HG02943 (cell line): ENCODE results near the gene TUBA4A.

ENCODE experiments used
- ATAC-seq: cut with Tn5 transposase; IDR thresholded peaks from one replicate; pipeline ENCODE4 v1.9.1; 2021; ENCODE audit warnings: mild to moderate bottlenecking, low read depth, moderate library complexity; ENCODE audit not compliant: unreplicated experiment

The TUBA4A gene

DNA sequence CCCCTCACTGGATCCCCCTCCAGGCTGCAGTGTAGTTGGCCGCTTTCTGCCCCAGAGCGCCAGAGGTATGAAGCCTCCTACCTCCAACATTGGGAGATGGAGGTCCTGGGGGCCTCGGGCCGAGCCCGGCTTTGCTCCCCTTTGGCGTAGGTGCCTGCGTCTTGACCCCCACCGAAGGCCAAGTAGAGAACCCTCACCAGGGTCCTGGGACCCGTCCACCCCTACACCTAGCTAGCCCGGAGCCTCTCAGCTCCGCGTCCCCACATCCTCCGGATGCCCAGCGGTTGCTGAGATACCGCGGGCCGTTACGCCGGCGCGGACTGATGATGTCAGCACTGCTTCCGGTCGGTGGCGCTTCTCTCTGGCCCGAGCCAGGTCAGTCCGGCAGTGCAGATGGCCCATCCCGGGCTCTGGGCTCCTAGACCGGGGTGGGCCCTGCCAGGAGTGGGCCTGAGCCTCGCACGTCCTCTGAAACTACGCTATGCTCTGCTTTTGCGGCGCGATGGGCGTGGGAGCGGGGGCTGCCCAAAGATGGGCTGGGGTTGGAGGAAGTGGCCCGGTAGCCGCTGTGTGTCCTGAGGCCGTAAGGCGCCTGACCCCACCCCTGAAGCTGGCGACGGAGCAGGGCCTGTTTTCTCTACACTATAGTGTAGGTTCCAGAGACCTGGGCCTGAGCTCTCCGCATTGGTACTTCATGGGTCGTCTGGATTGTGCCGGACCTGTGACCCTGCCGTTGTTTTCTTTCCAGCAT lies 8.4 kb downstream of the TUBA4A start, which contains the start of the genes GLB1L and STK16:
Gene GLB1L (minus strand): TSS at position 297 of the 751 bp plus-strand sequence. CDS start 1,871 bp downstream, outside the sequence.
Gene STK16 (plus strand): TSS at position 332 of the 751 bp plus-strand sequence. CDS start 521 bp downstream, outside the sequence.
- peak; percentile 47 for ATAC-seq

DNA sequence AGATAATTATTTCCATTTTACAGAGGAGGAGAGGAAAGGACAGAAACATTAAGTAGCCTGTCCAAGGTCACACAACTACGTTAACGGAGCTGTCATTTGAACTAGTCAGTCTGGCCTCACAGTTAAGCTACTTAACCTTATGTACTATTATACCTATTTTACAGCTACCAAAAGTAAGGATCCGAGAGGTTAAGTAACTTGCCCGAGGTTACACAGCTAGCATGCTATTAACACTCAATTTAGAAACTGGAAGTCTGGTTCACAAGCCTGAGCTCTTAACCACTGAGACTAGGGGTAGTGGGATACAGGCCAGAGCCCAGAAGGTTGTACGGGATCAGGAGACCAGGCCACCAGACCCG lies 8.9 kb downstream of the TUBA4A start:
- no peak for ATAC-seq

DNA sequence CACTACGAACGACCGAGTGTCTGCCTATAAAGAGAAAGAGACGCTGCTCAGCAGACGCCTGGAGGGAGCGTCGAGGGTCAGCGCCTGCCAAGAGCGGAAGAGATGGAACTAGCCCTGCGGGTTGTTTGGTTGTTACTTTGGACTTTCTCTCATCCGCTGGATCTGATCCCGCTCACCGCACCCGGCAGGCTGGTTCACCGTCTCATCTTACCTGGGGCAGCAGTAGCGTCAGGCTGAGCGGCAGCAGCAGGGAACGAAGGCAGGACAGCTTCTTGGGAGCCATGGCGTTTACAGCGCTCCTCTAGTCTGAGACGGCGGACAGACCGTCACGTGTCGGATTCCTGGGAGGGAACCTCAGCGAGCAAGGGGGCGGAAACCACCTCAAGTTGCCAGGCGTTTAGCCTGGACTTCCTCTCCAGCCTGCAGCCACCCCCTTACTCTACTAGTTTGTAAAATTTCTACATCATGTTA lies 10.4 kb downstream of the TUBA4A start:
- ATAC-seq = no peak

DNA sequence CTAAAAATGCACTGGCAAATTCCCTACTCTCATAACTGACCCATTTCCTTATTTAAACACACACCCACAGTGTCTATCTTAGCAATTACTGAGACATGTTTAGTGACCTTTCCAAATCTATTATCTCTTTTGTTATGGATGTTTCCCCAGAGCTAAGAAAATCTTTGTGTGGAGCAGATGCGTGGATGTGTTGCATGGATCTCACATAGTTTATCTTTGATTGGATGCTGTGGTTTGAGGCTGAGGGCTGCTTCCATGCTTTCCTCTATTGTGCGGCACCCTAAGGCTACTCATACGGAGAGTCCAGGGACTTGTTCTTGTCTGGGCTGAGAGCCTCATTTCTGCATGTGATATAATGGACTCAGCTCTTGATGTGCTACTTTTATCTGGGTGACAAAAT lies 19.4 kb downstream of the TUBA4A start:
- ATAC-seq = no peak

DNA sequence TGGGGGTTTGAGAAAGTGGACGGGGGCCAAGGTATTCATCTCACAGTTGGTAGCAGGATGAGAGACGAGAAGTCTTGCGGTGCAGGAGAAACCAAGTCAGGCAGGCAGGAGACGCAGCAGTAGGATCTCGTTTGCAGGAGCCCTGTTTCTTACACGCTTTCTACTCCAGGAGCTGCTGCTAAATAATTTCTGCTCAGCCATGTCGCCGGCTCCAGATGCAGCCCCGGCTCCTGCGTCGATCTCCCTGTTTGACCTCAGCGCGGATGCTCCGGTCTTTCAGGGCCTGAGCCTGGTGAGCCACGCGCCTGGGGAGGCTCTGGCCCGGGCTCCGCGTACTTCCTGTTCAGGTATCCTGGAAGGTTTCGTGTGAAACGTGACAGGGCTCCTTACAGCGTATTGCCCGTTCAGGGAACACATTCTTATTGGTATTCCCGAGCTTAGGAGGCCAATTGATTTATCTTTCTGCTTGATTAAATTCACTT lies 23.6 kb downstream of the TUBA4A start:
- no peak for ATAC-seq

DNA sequence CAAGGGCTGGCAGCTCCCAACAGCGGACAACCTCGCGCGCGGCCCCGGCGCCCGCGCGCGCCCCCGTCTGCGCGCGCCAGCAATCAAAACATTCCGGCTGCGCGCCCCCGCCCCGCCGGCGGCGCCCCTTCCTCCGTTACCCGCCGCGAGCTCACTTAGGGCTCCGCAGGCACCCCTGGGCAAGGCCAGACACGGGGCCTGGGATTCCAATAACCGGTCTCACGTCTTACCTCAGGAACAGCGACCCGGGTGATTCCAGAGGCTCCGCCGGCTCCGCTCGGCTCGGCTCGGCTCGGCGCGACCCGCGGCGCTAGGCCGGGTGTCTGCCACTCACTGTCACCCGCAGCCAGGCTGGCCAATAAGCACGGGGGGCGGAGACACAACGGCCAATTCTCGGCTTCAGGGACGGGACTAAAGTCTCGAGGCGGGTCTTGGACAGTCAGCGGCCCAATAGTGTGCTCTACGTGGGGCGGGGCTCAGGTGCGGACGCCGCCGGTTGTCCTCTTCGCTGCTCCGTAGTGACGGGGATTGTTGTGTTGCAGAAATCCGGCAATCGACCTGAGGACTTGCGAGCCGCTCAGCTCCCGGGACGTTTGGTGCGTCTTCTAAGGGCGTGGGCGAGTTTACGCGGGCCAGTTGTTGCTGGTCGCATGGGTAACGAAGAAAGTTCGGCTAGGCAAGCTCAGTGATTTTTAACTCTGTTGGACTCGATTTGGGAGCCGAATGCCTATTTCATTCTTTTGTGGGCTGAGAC lies 24.2 kb downstream of the TUBA4A start, which contains the start of the genes ANKZF1 and ATG9A:
Gene ANKZF1 (plus strand): TSS at position 502 of the 754 bp plus-strand sequence. CDS start 452 bp downstream, outside the sequence.
Gene ATG9A (minus strand): TSS at position 332 of the 754 bp plus-strand sequence. CDS start 1,612 bp downstream, outside the sequence.
- peak; percentile 97 for ATAC-seq

DNA sequence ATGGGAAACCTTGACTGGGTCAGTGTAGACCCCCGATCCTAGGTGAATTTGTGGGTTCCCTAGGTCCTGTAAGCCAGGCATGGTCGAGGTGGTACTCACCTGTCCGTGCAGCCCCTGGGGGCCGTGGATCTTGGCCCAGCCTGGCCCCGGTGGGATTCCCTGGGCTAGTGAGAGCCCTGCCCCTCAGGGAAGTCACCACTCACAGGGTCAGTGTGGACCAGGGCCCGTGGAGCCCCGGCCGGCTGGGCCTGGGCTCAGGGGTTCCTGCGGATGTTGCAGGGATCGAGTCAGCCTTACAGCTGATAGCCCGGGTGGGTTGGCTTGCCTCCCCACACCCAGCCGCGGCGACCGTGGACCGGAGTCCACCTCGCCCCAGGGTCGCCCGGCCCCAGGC lies 24.8 kb downstream of the TUBA4A start:
- ATAC-seq = peak; percentile 15

DNA sequence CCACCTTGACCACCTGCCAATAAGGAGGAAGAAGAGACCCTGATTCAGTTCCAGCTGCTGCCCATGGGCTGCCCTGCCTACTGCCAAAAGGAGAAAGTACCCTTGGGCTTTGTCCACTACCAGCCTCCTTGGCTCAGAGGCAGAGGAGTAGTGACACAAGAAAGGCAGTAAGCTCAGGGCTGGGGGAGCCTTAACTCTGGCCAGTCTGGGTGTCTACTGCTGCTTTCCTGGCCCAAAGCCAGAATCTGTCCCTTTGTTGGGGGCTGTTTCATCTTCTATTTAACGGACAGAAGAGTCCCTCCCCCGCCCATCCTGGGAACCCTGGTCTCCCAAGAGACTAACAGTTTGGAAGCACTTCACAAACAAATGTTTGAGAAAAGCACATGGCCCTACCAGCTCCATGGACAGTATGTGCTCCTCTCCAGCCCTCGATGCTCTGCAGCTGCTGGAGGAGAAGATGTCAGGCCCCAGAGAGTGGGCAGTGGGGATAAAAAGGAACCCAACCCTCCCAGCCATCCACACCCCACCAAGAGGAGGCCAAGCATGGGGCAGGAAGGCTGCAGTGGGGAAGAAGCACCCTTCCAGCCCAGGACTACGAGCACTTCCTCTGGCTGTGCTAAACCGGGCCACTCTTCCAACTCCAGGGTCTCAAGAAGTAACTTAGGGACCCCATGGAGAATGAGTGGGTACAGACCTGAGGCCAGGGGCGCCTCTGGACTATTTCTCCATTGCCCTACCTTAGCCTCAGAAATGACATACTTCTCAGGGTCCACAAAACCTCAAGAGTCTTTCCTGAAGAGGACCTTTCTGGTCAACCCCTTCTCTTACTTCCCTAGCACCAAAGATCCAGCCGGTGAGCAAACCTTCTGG lies 25.4 kb downstream of the TUBA4A start:
- ATAC-seq = no peak

DNA sequence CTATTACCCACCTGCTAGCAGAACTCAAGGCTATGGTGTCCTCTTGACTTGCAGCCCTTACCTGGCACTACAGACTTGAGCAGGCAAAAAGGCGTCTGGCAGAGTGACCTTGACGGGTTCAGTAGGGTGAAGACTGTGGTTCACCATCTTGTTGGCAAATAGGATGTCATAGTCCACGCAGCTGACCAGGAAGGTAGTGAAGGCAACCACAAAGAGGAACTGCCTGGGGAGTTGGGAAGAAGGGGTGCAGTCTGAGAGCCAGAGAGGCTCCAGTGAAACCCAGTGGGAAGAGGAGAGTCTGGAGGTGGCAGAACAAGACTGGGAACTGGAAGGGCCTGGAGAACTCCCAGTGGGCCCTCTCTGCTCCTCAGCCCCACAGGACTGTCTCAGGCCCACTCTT lies 28.4 kb downstream of the TUBA4A start:
- no peak for ATAC-seq

DNA sequence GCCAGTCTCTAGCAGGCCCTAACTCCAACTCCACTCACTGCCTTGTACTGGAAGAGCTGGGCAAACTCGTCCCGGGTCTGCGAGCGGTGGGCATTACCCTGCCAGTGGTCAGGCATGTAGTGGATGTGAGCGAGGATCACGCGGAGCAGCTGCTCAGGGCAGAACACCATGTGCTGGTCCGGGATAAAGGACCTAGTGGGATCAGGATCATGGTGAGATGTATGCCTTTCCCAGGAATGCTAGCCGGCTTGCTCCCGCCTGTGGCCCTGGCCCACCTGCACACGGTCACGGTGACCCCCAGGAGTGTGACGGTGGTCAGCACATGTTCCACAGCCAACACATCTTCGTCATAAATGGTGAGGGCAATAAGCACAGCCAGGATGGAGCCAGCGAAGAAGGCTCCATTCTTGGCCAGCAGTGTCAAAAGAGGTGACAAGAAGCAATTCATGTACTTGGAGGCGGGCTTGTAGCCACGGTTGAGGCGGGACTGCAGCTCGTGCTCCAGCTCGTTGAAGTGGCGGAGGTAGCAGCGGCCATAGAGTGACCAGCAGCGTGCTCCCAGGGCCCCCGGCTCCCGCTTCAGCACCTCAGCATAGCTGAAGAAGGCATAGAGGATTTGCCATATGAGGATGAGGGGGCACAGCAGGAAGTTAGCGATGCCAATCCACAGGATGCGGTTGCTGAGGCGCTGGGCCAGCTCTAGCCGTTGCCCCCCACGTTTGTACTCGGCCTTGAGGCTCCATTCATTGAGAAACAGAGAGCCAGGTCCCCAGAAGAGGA lies 29.7 kb downstream of the TUBA4A start:
- no peak for ATAC-seq

DNA sequence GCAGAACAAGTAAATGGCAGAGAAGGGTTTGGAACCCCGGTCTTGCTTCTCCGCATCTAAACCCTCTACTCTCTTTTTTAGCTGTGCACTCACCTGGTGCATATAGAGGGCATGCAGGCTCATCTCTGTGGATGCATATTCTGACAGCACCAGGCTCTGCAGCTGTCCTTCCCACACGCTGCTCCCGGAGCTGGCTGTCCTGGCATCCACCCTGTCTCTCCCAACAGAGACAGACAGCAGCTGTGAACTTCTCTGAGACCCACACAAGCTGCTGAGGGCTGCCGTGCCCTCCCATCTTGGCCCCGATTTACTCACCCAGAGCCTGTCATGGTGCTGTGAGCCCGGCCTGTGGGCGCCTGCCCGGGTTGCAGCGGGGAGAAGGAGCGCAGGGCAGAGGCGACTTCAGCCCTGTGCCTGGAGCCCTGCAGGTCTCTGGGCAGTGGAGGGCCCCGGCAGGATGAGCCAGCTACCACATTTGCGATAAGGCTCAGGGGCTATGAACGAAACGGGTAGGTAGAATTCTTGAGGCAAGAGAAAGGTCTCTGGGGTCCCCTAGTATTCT lies 31.7 kb downstream of the TUBA4A start:
- ATAC-seq = no peak

DNA sequence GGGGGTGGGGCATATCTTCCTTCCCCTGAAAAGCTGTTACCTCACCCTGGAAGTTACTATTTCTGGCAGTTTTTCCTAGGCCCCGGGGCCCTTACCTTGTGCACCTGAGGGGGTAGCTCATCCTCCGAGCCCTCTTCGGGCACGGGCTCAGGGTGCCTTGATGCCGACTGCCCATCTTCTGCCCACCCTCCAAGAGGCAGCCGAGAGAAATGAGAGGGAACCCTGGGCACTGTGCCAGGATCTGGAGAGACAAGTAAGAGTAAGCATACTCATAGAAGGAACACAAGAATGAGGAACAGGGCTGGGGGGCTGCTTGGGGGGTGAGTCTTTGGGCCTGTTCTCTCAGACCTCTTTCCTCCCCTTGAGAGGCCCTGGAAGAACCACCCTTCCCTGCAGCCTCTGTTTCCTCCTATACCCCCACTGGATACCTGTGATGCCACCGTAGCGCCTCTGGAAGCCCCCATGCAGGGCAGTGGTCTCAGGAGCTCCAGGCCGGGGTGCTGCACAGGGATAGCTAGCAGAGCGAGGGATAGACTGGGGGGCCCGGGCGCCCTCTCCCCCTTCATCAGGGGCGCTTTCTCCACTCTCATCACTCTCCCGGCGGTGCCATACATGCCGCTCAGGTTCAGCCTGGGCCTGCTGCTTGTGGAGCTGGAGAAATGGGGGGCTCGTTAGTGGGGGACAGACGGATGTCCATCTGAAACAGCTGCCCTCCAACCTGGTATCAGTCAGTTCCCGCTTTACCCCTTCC lies 32.9 kb downstream of the TUBA4A start:
- no peak for ATAC-seq

DNA sequence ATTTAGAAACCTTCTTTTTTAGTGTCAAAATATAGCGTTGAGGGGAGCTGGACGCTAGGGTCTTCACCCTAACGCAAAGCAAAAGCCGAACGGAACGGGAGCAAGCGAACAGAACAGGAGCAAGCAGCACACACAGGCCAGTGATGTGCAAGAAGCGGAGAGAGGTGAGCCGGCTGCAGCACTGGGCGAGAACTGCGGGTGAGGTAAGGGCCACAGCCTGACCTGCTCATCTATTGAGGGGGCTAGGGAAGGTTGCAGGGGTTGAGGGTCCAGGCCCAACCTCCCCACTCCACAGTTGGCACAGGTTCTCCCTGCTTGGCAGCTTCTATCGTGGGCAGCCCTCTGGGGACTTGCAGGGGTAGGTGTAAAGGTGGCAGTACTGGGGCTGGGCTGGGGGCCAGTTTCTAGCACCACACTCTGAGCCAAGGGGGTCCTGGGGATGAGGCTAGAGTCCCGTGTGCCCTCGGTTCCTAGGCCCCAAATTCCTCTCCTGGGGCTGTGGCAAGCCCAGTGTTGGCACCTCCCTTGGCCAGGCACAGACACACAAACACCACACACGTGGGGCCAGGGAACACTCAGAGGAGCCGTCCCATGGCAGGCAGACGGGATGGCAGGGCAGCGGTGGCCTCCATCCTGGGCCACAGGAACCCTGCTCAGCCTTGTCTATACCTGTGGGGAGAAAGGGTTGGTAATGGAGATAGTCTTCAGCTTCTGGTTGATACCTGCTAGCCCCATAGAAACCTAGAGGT lies 33.8 kb downstream of the TUBA4A start:
- ATAC-seq = no peak

DNA sequence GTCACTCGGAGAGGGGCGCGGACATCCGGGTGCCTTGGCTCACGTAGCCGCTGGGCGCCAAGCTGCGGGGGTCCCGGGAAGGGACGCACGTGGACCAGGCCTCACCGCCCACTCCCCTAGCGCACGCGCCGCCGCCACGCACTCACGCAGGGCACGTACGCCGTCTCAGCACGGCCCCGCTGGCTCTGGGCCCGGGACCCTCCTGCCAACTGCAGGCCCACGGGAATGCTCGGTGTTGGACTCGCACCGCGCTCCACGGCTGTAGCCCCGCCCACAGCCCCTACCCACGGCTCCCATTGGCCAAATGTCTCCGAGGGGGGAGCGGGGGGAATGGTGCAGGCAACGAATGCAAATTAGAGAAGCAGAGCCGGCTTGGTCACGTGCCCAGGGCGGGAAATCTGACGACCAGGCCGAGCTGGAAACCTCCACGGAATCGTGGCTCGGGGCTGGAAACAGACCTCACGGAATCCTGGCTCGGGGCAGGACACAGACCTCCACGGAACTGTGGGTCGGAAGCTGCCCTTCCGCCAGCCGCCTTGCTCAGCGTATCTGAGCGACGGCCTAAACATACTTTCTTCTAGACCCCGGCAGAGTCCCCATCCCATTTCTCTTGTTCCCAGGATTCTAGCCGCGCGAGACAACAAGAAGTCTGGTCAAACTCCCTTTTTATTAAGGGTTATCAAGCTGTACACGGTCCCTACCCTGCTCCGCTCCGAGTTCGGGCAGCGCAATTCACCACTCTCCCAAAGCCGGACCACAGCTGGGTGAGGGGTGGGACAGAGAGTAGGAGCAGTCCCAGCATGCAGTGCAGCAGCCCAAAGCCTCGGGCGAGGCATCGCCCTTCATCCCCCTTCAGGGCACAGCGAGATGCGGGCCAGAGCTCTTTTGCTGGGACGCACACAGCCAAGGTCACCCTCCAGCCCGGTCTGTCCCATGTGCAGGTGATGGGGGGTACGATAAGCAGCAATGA lies 34.7 kb downstream of the TUBA4A start, which contains the start of gene ABCB6:
Gene ABCB6 (minus strand): TSS at position 227 of the 970 bp plus-strand sequence. CDS start 285 bp downstream, outside the sequence.
- ATAC-seq = peak; percentile 67

DNA sequence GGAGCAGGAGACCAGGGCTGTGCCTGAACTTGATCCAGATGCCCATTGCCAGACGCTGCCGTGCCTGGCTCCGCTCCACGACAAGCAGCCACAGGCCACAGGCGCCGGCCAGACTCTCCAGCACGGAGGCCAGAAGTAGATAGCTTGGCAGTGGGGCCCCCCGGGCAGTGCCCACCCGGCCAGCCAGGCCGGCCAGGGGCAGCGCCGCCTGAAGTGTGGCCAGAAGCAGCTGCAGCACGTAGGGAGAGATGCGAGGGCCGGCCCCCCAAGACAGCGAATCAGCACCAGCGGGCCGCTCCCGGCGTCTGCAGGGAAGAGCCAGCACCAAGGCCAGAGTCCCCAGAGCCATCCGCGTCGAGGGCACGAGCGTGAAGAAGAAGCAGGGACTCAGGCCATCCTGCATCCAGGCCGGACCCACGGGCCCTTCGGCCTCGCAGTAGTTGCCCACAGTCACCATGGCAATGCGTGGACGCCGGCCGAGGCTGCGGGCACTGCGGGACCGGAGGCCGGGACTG lies 35.4 kb downstream of the TUBA4A start:
- ATAC-seq = peak; percentile 29

DNA sequence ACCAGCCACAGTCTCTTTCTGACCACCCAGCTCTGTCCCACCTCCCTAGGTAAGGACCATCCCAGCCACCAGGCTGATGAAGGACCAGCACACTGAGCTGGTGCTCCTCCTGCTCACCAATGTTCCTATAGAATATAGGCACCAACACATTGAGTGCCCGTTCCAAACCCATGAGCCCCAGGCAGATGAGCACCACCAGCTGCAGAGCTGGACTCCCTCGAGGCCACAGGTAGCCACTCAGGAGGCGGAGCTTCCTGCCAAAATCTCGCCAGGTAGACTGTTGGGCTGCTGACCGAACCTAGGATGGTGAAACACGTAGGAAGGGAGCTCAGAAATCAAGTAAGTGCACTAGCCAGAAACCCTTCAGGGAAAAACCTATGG lies 37.2 kb downstream of the TUBA4A start:
- ATAC-seq = no peak
